IMR-90 (cell line): ENCODE data around the gene RAD21L1. TPM values are rescaled to one million over a fixed set of nuclear protein-coding genes. Genes with fewer than 3 reads are reported as not detected.

Source experiments
- ATAC-seq: fragments of 200-7000 bp; cut with Tn5 transposase; 2 replicates; pipeline ENCODE4 v1.9.1; 2020; ENCODE audit warnings: low read depth, mild to moderate bottlenecking, moderate library complexity
- BruUV-seq: library from RNA; stranded (reverse); fragments of 400-500 nt; replicated peaks from 2 replicates; lab custom pipeline; 2021; lab: Mats Ljungman, UMichigan
- CTCF ChIA-PET: fragments of 300-600 bp; formaldehyde crosslinking; extraction: SDS; loops from one replicate; lab custom pipeline; 2021; ENCODE audit warnings: antibody characterized with exemption; lab: Yijun Ruan, JAX
- POLR2A ChIA-PET: fragments of 300-600 bp; sonication (Branson Sonifier 250); formaldehyde crosslinking; loops from one replicate; lab custom pipeline; 2022; ENCODE audit warnings: antibody characterized with exemption; ENCODE audit not compliant: unreplicated experiment; lab: Charles Lee
- DNase-seq: peaks from one replicate; pipeline ENCODE4 v3.0.0; 2013
- H2AFZ ChIP-seq: replicated peaks from 2 replicates; pipeline ENCODE3; 2013; ENCODE audit warnings: low read length, mild to moderate bottlenecking; ENCODE audit not compliant: poor library complexity
- H2AK5ac ChIP-seq: 2 replicates; pipeline ENCODE4 v1.6.1; 2013; ENCODE audit warnings: low read depth, low read length, inconsistent platforms
- H2AK9ac ChIP-seq: replicated peaks from 2 replicates; pipeline ENCODE3; 2013; ENCODE audit warnings: mild to moderate bottlenecking, low read depth, low read length, moderate library complexity; ENCODE audit not compliant: poor library complexity
- H2BK120ac ChIP-seq: 2 replicates; pipeline ENCODE4 v1.6.1; 2013; ENCODE audit warnings: low read depth, low read length, inconsistent platforms
- H2BK15ac ChIP-seq: 3 replicates; pipeline ENCODE4 v1.6.1; 2013; ENCODE audit warnings: low read depth, low read length, inconsistent platforms
- H2BK20ac ChIP-seq: 2 replicates; pipeline ENCODE4 v1.6.1; 2013; ENCODE audit warnings: low read depth, mild to moderate bottlenecking, inconsistent platforms, low read length, moderate library complexity
- H2BK5ac ChIP-seq: 2 replicates; pipeline ENCODE4 v1.6.1; 2013; ENCODE audit warnings: mild to moderate bottlenecking, low read depth, low read length, inconsistent platforms; ENCODE audit not compliant: poor library complexity, severe bottlenecking
- H3K14ac ChIP-seq: replicated peaks from 2 replicates; pipeline ENCODE4 v1.6.1; 2013; ENCODE audit warnings: low read depth, low read length, inconsistent platforms
- H3K18ac ChIP-seq: 2 replicates; pipeline ENCODE4 v1.6.1; 2013; ENCODE audit warnings: low read depth, low read length, control low read depth
- H3K23ac ChIP-seq: 2 replicates; pipeline ENCODE4 v1.6.1; 2013; ENCODE audit warnings: low read depth, low read length, inconsistent platforms
- H3K27ac ChIP-seq: 2 replicates; pipeline ENCODE4 v1.5.1; 2013; ENCODE audit warnings: mild to moderate bottlenecking, control low read depth, low read length; ENCODE audit not compliant: insufficient read depth
- H3K27me3 ChIP-seq: 2 replicates; pipeline ENCODE4 v1.6.1; 2013; ENCODE audit warnings: low read length; ENCODE audit not compliant: control insufficient read depth, insufficient read depth
- H3K36me3 ChIP-seq: 2 replicates; pipeline ENCODE4 v1.6.1; 2013; ENCODE audit warnings: low read length, mixed read lengths; ENCODE audit not compliant: control insufficient read depth, insufficient read depth
- H3K4ac ChIP-seq: 2 replicates; pipeline ENCODE4 v1.6.1; 2013; ENCODE audit warnings: low read depth, low read length, inconsistent platforms
- H3K4me1 ChIP-seq: 2 replicates; pipeline ENCODE4 v1.6.1; 2013; ENCODE audit warnings: low read length, mixed read lengths; ENCODE audit not compliant: control insufficient read depth, insufficient read depth
- H3K4me2 ChIP-seq: 2 replicates; pipeline ENCODE4 v1.6.1; 2013; ENCODE audit warnings: low read depth, mild to moderate bottlenecking, control low read depth, low read length, moderate library complexity
- H3K4me3 ChIP-seq: 2 replicates; pipeline ENCODE4 v1.5.1; 2013; ENCODE audit warnings: low read depth, mild to moderate bottlenecking, control low read depth, low read length, moderate library complexity; ENCODE audit not compliant: insufficient read depth
- H3K56ac ChIP-seq: 2 replicates; pipeline ENCODE4 v1.6.1; 2013; ENCODE audit warnings: low read length, inconsistent platforms; ENCODE audit not compliant: insufficient read depth; ENCODE audit errors: extremely low read depth
- H3K79me1 ChIP-seq, 2 experiments: 2 replicates each; pipeline ENCODE4 v1.6.1; 2013; ENCODE audit warnings: low read length in 2 of 2, inconsistent platforms in 1 of 2, low read depth in 1 of 2
- H3K9ac ChIP-seq: 2 replicates; pipeline ENCODE4 v1.6.1; 2013; ENCODE audit warnings: low read depth, low read length, control low read depth
- H3K9me1 ChIP-seq: 2 replicates; pipeline ENCODE4 v1.6.1; 2013; ENCODE audit warnings: low read length, inconsistent platforms; ENCODE audit not compliant: insufficient read depth
- H3K9me3 ChIP-seq: 2 replicates; pipeline ENCODE4 v1.6.1; 2013; ENCODE audit warnings: low read length; ENCODE audit not compliant: control insufficient read depth, insufficient read depth
- H4K20me1 ChIP-seq: 2 replicates; pipeline ENCODE4 v1.6.1; 2013; ENCODE audit warnings: low read length, inconsistent platforms; ENCODE audit not compliant: insufficient read depth
- H4K5ac ChIP-seq: 2 replicates; pipeline ENCODE4 v1.6.1; 2013; ENCODE audit warnings: mild to moderate bottlenecking, low read depth, low read length, control low read depth
- H4K8ac ChIP-seq, 2 experiments: 2 replicates each; pipeline ENCODE4 v1.6.1; 2013; ENCODE audit warnings: low read depth in 2 of 2, low read length in 2 of 2, control low read depth in 1 of 2, inconsistent platforms in 1 of 2
- H4K91ac ChIP-seq: 2 replicates; pipeline ENCODE4 v1.6.1; 2013; ENCODE audit warnings: low read depth, low read length, inconsistent platforms; ENCODE audit not compliant: insufficient read depth
- CEBPB ChIP-seq: IDR thresholded peaks from 2 replicates; pipeline ENCODE4 v1.6.1; 2012; ENCODE audit warnings: low read depth, low read length, improper control_type of control experiment
- FOS ChIP-seq: fragments of 150-350 bp; IDR thresholded peaks from 2 replicates; pipeline ENCODE4 v1.6.1; 2016; ENCODE audit warnings: low read depth, low read length
- MAFK ChIP-seq: IDR thresholded peaks from 2 replicates; pipeline ENCODE4 v1.6.1; 2012; ENCODE audit warnings: low read depth, low read length, improper control_type of control experiment
- MXI1 ChIP-seq: IDR thresholded peaks from 2 replicates; pipeline ENCODE4 v1.6.1; 2012; ENCODE audit warnings: low read depth, mild to moderate bottlenecking, low read length, moderate library complexity, borderline replicate concordance
- NFE2L2 ChIP-seq: fragments of 150-350 bp; IDR thresholded peaks from 2 replicates; pipeline ENCODE4 v1.6.1; 2016; ENCODE audit warnings: low read depth, mild to moderate bottlenecking, low read length
- RAD21 ChIP-seq: IDR thresholded peaks from 2 replicates; pipeline ENCODE4 v1.6.1; 2012; ENCODE audit warnings: low read length, improper control_type of control experiment
- RCOR1 ChIP-seq: IDR thresholded peaks from 2 replicates; pipeline ENCODE4 v1.6.1; 2012; ENCODE audit warnings: mild to moderate bottlenecking, low read length, improper control_type of control experiment; ENCODE audit not compliant: insufficient replicate concordance
- SMC3 ChIP-seq: fragments of 150-350 bp; IDR thresholded peaks from 2 replicates; pipeline ENCODE4 v1.6.1; 2016; ENCODE audit warnings: low read depth, mild to moderate bottlenecking, antibody characterized with exemption, low read length, moderate library complexity
- USF2 ChIP-seq: fragments of 150-350 bp; IDR thresholded peaks from 2 replicates; pipeline ENCODE4 v1.6.1; 2017; ENCODE audit warnings: mild to moderate bottlenecking, antibody characterized with exemption, low read length, low read depth
- WGBS, 2 experiments: methylation state at CpG; one replicate each; pipeline versions ENCODE4 v1.1.5 to v1.1.7; 2013; ENCODE audit warnings: missing lambda C conversion rate in 2 of 2; ENCODE audit not compliant: insufficient read length in 1 of 2; ENCODE audit errors: extremely low coverage in 2 of 2; 5-methylcytosine and 5-hydroxymethylcytosine counted together
- dilution Hi-C: fragments of 300-500 bp; cut with HindIII; formaldehyde crosslinking; loops from one replicate; pipeline ENCODE4 v1.14.3; 2018; ENCODE audit warnings: low sequenced_read_pairs; ENCODE audit not compliant: unreplicated experiment
- in situ Hi-C: fragments of 300-500 bp; cut with MboI; formaldehyde crosslinking; loops from 3 replicates; pipeline ENCODE4 v1.14.3; 2019; ENCODE audit warnings: low sequenced_read_pairs, inconsistent platforms, mixed read lengths
- intact Hi-C: fragments of 100-400 bp; cut with micrococcal nuclease; formaldehyde crosslinking; loops from 2 replicates; pipeline ENCODE4 v1.10.0; 2022
- polyA plus RNA-seq, 3 experiments: library from polyadenylated mRNA; depleted of rRNA; stranded (reverse); fragments of >200 nt; gene quantifications; 2 replicates each; pipeline ENCODE4 v1.2.3, GENCODE V29; 2012; ENCODE audit warnings: low replicate concordance in 1 of 3
- total RNA-seq: library from RNA; depleted of rRNA; stranded (reverse); fragments of >200 nt; gene quantifications from 2 replicates; pipeline ENCODE4 v1.2.3, GENCODE V29; 2012
- TF ChIP-seq, protein P1 (sequence below): conservative IDR thresholded peaks from 2 replicates; pipeline ENCODE4 v1.5.1; 2012; ENCODE audit warnings: mild to moderate bottlenecking, low read depth, low read length, improper control_type of control experiment

Gene RAD21L1
- total and polyA plus RNA-seq, 2 of the 4 experiments (the other 2 are of a cell fraction) = not detected

DNA sequence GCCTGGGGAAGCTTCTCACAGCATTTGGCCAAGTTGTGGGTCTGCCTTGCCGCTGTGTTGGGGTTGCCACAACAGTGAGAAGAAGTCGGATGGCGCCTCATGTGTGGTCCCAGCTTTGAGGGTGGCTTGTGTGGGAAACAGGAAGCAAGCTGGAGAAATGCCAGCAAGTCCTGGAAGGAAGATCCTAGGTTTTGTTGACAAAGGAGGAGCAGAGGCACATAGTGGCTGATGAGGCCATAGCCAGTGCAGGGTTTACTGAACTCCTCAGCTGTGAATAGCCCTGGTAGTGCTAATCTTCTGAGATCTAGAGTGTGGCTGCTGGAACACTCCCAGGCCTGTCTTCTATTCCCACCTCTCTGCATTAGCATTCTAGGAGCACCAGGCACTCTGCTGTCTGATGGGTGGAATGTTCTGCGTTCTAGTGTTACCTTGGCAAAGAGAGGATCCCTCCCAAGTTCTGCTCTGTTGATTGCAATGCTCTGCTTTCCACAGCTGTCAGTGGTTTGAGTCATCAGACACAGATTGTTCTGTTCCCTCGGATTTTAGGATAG lies 65.4 kb downstream of the RAD21L1 start:
- ChIA-PET POLR2A (no interaction called here), CTCF (no interaction called here)
- H4K8ac ChIP-seq = no peak overlapping the region
- dilution Hi-C loops = no loop called here
- no peak overlapping the region for H4K5ac ChIP-seq
- no peak overlapping the region for H2AK5ac ChIP-seq
- no TSS peak for BruUV-seq
- H3K27ac ChIP-seq = no peak overlapping the region
- H3K9me1 ChIP-seq = peaks cover 31% of the 10 kb centered on the region
- intact Hi-C loops = no loop called here
- H2BK15ac ChIP-seq = no peak overlapping the region
- H4K20me1 ChIP-seq = peaks cover 31% of the 10 kb centered on the region
- peak; percentile 76 for ATAC-seq
- H3K4me1 ChIP-seq = no peaks in the 10 kb centered on the region; the same call in 1 of the 2 replicates
- H3K4me3 ChIP-seq = no peak overlapping the region
- WGBS, 2 experiments = 30% methylated on average over 2 of the region's 5 CpGs; no CpG with 5 or more reads in 1 of the 2 experiments
- no peak overlapping the region for H3K4me2 ChIP-seq
- peak overlapping the region; percentile 12; the same call in 1 of the 2 replicates for H3K23ac ChIP-seq
- no peaks in the 10 kb centered on the region for H3K27me3 ChIP-seq
- no peak overlapping the region for H3K18ac ChIP-seq
- peak overlapping the region; percentile 58 for H2AK9ac ChIP-seq
- no peak overlapping the region for H3K4ac ChIP-seq
- H2BK5ac ChIP-seq = no peak overlapping the region
- no peak overlapping the region for H2BK120ac ChIP-seq
- H3K79me1 ChIP-seq = peaks cover 5 to 24% of the 10 kb centered on the region in 2 experiments; a peak in 3 of 4 replicates
- DNase-seq = peak; percentile 66
- H3K14ac ChIP-seq = peak overlapping the region; percentile 68
- H3K36me3 ChIP-seq = no peaks in the 10 kb centered on the region
- TF ChIP-seq RAD21 = no peak
- TF ChIP-seq, protein P1, sequence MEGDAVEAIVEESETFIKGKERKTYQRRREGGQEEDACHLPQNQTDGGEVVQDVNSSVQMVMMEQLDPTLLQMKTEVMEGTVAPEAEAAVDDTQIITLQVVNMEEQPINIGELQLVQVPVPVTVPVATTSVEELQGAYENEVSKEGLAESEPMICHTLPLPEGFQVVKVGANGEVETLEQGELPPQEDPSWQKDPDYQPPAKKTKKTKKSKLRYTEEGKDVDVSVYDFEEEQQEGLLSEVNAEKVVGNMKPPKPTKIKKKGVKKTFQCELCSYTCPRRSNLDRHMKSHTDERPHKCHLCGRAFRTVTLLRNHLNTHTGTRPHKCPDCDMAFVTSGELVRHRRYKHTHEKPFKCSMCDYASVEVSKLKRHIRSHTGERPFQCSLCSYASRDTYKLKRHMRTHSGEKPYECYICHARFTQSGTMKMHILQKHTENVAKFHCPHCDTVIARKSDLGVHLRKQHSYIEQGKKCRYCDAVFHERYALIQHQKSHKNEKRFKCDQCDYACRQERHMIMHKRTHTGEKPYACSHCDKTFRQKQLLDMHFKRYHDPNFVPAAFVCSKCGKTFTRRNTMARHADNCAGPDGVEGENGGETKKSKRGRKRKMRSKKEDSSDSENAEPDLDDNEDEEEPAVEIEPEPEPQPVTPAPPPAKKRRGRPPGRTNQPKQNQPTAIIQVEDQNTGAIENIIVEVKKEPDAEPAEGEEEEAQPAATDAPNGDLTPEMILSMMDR = no peak
- no peak for TF ChIP-seq MAFK
- TF ChIP-seq MXI1 = no peak
- TF ChIP-seq SMC3 = no peak
- TF ChIP-seq NFE2L2 = no peak
- TF ChIP-seq RCOR1 = no peak
- TF ChIP-seq USF2 = no peak
- no peak for TF ChIP-seq CEBPB
- TF ChIP-seq FOS = no peak
- in situ Hi-C loops = no loop called here
- no peaks in the 10 kb centered on the region for H3K9me3 ChIP-seq
- peak overlapping the region; percentile 63 for H2AFZ ChIP-seq
- no peak overlapping the region for H3K56ac ChIP-seq
- no peak overlapping the region for H4K91ac ChIP-seq
- no peak overlapping the region for H3K9ac ChIP-seq
- H2BK20ac ChIP-seq = no peak overlapping the region
